Measurements from ENCODE around the gene PPP2R5D. TPM values are rescaled to one million over a fixed set of nuclear protein-coding genes. Genes with fewer than 3 reads are reported as not detected.

Gene PPP2R5D
- total and polyA plus RNA-seq, 9 of the 15 experiments (the other 6 are each of a cell fraction or from before 2014, with no cell fraction given), result 1.3 to 96.1 (median 38.4) TPM

GRCh38 chr6:42963855-42964605 is 20.3 kb upstream of the PPP2R5D start (continued):
- TF ChIP-seq CEBPZ (IDR thresholded peaks at IDR 0.05; ENCODE audit: borderline replicate concordance, low read depth, low read length) (no peak), CC2D1A (IDR thresholded peaks at IDR 0.05) (peak; percentile 29; the same call in 1 of the 2 replicates), TFAP4 (CRISPR knock-in tag; IDR thresholded peaks at IDR 0.05; ENCODE audit: borderline replicate concordance) (peak; percentile 35; the same call in 1 of the 2 replicates), SIRT6 (IDR thresholded peaks at IDR 0.05; ENCODE audit: low read depth, low read length) (no peak), SMAD2 (IDR thresholded peaks at IDR 0.05; ENCODE audit: low read depth, low read length) (no peak), MCM5 (IDR thresholded peaks at IDR 0.05; ENCODE audit: low read depth) (no peak), DACH1 (IDR thresholded peaks at IDR 0.05; ENCODE audit: partially characterized antibody) (no peak), ZBTB7A (IDR thresholded peaks at IDR 0.05; ENCODE audit: borderline replicate concordance, control insufficient read depth, low read depth, low read length) (peak; percentile 16; the same call in 1 of the 2 replicates), ZNF280B (CRISPR knock-in tag; IDR thresholded peaks at IDR 0.05) (no peak), ETS1 (conservative IDR thresholded peaks at IDR 0.05; ENCODE audit: control insufficient read depth, low read depth, low read length) (no peak), ZNF280A (IDR thresholded peaks at IDR 0.05; ENCODE audit: low read depth, partially characterized antibody) (no peak), FIP1L1 (IDR thresholded peaks at IDR 0.05; ENCODE audit: low read depth, low read length, poor library complexity, severe bottlenecking) (no peak), HEY1 (CRISPR knock-in tag; IDR thresholded peaks at IDR 0.05; ENCODE audit: borderline replicate concordance) (no peak), MTA1 (IDR thresholded peaks at IDR 0.05; ENCODE audit: borderline replicate concordance) (no peak), NFYB (IDR thresholded peaks at IDR 0.05; ENCODE audit: extremely low read depth, insufficient read length) (no peak)
- TF ChIP-seq, protein P1, sequence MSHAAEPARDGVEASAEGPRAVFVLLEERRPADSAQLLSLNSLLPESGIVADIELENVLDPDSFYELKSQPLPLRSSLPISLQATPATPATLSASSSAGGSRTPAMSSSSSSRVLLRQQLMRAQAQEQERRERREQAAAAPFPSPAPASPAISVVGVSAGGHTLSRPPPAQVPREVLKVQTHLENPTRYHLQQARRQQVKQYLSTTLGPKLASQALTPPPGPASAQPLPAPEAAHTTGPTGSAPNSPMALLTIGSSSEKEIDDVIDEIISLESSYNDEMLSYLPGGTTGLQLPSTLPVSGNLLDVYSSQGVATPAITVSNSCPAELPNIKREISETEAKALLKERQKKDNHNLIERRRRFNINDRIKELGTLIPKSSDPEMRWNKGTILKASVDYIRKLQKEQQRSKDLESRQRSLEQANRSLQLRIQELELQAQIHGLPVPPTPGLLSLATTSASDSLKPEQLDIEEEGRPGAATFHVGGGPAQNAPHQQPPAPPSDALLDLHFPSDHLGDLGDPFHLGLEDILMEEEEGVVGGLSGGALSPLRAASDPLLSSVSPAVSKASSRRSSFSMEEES (CRISPR knock-in tag; IDR thresholded peaks at IDR 0.05), result no peak

Data from K562 (cell line).